Bone marrow (tissue), 2 donors: Measurements from ENCODE around the gene ADGRL3.
A peak's percentile ranks its signal among the peaks of the same experiment; 100 is the strongest.
"Not testable (repeated sequence)": the region's sequence is repeated elsewhere in the genome, so short reads cannot be mapped to it uniquely, and the experiment has no call there.

Experiments used
- DNase-seq, 2 donors: peaks; one replicate each; lab custom pipeline; 2025; lab: John Stamatoyannopoulos, UW

Gene ADGRL3

DNA sequence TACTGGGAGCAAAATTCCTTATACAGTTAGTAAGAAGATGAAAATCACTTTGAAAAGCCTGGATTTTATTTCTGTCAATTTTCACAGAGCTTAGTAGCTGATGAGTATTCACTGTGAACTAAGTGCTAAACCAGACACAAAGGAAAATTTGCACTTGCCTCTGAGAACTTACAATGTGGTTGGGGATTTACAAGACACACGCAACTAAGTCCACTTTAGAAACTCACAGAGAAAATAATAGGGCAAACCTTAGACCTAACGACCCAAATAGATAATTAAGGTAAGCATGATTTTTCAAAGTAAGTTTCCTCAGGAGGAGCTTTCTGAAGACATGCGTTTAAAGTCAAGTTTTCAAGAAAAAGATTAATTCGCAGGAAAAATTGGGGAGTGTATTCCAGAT is 708.9 kb downstream of the ADGRL3 start:
- DNase-seq = no peak

DNA sequence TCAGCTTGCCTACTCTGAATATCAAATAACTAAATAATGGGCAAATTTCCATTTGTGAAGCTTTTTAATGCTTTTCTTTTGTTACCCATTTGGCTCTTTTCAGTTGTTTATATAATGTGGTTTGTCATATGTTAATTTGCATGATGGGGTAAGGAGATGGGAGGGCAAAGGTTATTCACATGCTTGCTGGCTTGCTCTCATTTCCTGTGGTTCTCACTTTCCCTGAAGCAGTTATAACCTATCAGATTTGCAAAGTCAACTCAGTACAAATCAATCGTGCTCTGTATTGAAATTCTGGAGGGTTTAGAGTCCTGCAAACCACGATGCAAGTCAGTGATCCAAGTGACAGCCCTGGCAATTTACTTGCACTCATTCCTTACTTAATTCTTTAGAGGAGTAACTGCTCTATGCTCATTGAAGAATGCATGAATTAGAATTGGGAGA is 711.2 kb downstream of the ADGRL3 start:
- DNase-seq = no peak

DNA sequence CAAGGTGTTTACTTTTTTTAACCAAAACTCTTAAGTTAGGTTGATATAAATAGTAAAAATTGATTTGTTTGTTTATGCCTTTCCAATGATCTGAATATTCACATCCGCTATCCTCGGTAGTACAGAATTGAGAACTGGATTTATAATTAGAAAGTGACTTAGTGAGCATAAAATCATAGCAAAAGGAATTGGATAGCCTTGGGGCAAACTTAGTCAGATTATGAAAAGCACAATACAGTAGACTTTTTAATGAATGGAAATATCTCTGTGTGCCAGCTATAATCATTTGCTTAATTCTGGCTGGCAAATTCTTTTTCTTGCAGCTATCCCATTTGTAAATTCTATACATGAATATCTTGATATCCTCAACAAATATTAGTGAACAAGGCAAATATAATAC is 713.5 kb downstream of the ADGRL3 start:
- no peak for DNase-seq

DNA sequence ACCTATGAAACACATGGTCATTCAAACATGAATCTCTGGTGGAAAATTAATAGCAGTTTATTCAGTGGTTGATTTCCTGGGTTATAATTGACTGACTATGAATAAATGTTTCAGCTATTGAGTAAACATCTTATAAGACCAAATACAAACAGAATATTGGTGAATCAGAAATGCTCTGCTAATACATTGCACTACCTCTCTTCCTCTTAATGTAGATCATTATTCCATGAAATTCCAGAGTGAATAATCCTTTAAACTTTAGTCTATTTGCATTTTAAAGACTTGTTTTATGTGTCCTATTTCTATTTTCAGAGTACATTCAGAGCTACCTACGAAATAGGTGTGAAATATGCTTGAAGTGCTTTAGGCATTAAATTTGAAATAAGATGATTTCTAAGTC is 715.4 kb downstream of the ADGRL3 start:
- no peak for DNase-seq

DNA sequence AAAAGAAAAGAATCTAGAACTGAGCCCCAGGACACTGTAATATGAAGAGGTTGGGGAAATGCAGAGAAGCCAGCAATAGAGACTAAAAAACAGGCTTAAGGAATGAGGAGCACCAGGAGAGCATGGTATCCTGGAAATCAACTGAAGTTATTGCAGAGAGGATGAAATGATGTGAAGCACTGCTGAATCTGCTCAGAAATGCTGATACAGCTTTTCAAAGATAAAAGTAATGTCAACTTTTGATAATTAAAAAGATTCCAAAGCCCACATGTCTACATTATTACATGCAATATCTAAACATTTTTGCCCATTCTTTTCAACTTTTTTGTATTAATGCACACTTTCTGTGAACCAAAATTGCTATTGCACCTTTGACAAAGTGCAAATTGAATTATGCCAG is 718.4 kb downstream of the ADGRL3 start:
- DNase-seq = no peak

DNA sequence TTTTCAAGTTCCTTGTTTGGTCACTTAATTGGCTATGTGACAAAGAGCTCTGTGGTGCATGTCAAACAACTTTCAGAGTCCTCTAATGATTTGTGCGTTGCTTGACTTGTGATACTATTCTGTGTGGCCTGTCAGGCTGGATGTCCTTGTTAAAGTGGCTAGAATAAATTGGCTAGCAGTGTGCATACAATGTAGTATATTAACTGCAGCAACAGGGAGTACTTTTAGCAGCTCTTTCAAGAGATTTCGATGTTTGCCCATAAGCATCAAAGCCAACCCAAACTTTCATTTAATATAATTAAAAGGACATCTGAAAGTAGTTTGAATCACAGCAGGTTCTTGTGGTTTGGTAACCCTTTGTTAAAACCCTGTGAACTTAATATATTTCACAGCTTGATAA is 718.9 kb downstream of the ADGRL3 start:
- DNase-seq = no peak

DNA sequence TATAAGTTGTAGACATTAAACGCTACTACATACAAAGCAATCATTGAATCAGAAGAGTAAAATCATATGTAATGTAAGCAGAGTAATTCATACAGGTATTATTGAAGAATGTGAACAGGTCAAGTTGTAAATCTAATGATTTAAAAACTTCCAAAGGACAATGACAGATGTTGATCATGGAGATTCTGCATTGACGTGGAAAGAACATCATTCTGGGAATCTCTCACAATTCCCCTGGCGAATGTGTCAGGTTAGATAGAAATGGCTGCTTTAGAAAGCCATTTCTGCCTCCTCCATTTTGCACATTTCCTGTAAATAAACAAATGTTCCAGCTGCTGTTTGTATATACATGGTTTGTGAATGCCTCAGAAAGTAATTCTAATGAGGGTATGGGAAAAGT is 719.4 kb downstream of the ADGRL3 start:
- DNase-seq = no peak

DNA sequence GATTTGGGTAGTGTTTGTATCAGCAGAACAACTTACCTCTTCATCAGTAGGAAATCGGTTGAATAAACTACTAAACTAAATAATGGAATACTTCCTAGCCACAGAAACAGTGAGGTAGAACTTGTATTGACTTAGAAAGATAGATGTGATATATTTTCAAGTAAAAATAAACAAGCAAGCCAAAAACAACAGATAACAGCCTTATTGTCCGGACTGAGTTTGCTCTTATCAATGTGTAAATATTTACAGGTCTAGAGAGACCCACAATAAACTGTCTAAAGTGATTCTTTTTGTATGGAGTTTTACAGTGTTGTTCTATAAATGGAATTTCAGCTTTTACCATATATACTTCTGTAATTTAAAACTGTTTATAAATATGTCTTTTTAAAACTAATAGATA is 721.8 kb downstream of the ADGRL3 start:
- DNase-seq = no peak

DNA sequence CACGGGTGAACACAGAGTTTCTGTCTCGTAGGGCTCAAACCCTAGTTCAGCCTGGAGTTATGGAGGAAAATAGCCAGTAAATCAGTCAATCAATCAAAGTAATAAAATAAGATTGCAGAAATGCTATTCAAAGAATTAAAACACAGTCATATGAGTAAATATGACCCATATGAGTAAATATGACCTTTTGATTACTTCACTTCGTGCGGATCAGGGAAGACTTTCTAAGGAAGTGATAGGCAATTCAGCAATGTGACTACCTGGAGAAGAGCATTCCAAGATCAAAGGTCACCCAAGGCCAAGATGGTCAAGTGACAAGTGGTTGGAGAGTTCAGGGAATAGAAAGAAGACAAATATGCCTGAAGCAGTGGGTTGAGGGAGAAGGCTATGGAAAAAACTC is 722.6 kb downstream of the ADGRL3 start:
- DNase-seq = no peak

DNA sequence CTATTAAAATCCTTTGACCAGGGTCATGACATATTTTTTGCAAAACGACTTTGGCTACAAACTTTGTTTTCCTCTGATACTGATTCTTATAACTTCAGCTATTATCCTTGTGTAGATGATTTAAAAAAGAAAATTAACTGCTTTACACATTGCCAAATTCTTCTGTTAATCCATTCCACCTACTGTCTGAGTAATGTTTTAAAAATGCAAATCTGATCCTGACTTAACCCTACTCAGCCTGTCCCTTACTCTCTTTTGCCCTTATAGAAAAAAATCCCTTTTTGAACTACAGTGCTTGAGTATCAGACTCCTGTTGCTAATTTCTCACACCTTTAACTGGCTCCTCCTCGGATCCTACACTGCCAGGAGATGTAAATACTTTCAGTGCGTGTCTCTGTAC is 723.1 kb downstream of the ADGRL3 start:
- DNase-seq = no peak

DNA sequence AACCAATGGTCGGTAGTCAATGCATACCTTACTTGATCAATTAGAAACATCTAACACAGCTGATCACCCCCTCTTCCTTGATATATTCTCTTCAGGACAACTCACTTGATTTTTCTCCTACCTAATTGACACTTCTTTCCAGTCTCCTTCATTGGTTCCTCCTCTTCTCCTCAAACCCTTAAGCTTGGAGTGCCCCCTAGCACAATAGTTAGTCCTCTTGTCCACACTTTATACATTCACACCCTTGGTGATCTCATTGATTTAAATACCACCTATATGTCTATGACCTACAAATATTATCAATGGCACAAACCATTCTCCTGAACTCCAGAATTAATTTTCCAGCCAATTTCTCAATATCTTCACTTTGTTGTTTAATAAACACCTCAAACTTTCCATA is 724.0 kb downstream of the ADGRL3 start:
- DNase-seq = peak in 1 of 2 donors; percentile 22

DNA sequence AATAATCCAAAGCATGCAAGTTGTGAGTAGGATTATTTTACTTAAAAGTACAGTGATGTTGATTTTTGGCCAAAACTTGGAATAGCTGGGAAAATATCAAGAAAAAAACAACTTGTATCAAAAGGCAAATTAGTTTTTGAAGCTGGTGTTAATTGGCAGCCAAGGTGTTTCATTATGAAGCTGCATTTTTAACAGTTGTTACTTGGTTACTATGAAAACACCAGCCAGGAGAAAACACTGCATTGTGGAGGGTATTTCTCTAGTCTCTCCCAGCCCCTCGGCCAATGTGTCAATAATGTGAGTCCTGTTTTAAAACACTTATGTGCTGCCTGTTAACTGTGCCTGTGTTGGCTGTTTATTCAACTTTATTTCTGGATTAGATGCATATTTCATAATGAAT is 733.4 kb downstream of the ADGRL3 start:
- DNase-seq = no peak

DNA sequence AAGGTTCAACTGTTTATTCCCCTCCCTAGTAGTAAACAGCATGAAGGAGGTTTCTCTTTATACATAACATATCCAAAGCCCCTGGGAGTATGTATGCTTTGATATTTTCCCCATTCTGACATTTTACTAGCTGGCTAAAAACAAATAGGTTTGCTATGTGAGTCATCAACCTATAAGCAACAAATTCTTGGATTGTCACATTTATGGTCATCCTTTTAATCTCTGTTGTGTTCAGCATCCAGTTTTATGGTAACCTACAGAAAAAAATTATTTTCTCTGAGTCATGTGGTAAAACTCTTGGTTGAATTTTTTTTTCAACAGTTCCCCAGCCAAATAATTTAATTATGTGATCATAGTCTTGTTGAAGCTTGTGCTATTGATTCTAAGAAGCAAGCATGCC is 734.1 kb downstream of the ADGRL3 start:
- DNase-seq = no peak

DNA sequence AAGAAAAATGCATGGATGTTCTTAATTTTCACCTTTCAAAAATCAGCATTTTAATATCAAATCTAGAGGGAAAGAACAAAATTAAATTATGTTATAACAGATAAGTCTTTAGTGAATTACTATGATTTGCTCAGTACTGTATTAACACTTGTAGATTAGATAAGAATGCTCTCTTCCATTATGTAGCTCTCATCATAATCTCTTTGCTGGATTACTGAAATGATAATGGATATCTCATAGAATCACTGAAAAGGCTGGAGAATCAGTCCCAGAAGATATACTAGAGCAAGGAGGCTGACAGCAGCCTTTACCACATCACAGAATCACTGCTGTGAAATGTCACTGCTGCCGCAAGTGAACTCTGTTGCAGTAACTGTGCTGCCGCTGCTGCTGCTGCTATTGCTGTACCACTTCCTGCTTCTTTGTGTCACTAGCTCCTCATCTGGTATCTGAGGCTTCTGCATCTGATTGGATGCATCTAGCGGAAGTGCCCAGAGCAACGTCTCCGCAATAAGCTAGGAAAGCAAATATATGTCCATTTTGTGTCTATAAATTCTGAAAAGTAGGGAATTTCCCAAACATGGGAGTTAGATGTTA is 738.2 kb downstream of the ADGRL3 start:
- DNase-seq = no peak

DNA sequence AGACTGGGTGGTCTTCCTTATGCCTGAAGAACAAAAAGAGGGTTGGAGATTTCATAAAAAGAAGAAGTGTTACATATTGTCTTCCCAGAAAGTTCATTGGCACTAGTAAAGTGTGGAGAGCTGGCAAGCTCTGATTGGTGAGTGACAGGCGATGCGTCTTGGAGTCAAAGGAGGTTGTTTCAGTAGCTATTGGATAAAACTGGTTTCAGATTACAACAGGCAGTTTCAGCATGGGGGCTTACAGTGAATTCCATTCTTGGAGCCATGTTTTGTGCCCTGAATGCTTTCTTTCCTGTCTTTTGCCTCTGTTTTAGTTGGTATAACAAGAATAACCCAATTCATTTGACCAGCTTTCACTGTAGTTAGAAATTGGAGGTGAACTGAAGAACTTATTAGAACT is 750.5 kb downstream of the ADGRL3 start:
- DNase-seq = no peak

DNA sequence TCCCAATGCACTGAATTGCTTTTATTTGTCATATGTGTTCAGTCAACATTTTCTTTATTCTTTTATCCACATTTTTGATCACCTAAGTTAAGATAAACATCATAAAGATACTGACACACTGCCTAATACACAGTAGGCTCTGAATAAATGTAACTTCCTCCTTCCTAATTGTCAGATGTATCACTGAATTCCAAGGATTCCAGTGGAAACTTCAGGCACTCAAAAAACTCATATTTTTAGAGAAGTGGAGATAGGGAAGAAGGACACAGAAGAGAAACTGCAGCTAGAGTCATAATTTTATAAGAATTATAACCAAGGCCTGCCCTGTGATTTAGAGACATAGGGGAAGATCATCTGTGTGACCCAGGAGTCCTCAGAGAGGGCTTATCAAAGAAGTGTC is 753.3 kb downstream of the ADGRL3 start:
- DNase-seq = no peak

DNA sequence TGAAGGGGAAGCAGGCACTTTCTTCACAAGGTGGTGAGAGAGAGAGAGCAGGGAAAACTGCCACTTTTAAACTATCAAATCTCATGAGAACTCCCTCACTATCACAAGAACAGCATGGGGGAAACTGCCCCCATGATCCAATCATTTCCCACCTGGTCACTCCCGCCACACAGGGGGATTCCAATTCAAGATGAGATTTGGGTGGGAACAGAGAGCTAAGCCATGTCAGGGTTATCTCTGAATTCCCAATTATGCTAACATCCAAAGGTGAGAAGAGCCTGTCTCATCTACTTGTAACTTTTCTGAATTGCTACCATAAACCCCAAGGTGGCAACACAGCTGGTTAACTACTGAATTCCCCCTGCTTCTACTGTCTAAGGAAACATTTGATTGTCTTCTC is 758.5 kb downstream of the ADGRL3 start:
- DNase-seq = no peak

DNA sequence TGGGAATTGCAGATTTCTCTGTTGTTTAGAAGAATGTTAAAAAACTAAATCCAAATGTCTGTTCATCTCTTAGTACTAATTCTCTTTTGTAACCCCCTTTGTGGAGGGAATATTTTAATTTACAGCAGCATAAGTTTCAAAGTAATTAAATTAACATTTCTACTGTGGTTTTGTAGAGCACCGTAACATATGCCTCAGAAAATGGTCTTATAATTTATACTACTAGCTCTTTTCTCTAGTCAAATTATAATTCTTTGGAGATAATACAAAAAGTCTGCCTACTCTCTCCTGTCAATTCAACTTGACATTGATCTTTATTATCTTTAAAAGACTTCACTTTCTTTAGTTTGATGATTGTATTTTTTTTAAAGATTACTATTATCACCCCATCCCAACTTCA is 759.0 kb downstream of the ADGRL3 start:
- no peak for DNase-seq

DNA sequence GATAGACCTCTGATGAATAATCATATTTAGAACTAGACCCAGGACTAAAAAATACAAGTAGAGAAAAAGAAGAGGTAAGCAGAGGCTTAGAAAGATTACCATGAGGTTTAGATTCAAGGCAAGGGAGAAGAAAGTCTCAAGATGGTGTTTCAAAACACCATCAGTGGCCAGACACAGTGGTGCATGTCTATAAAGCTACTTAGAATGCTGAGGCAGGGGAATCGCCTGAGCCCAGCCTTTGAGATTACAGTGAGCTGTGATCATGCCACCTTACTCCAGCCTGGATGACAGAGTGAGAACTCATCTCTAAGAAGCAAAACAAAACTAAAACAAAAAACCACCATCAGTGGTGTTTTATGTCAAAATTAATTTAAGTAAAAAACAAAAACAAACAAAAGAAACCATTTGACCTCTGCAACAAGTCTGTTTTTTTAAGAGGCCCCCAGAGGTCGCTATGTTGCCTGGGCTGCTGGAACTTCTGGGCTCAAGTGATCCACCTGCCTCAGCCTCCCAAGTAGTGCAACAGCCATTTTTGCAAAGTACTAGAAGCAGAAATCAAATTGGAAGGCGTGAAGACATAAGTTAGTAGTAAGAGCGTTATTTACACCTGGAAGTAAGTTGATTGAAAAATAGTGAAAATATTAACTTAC is 784.3 kb downstream of the ADGRL3 start:
- no peak for DNase-seq

DNA sequence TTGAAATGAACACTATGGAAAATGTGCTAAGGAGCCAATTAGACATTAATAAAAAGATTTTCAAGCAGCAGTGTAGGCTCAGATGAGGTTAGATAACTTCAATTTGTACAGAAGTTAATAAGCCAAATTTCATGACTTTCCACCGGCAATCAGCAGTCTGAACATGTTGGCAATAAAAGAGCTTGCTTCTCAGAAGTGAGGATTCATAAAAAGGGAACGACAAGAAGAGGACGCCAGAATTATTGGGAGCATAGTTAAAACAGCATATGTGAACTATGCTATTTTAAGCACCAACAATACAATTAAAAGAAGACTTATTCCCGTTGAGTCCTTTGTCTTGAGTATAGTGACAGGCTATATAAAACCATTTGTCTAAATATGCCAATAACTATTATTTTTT is 785.3 kb downstream of the ADGRL3 start:
- DNase-seq = no peak

DNA sequence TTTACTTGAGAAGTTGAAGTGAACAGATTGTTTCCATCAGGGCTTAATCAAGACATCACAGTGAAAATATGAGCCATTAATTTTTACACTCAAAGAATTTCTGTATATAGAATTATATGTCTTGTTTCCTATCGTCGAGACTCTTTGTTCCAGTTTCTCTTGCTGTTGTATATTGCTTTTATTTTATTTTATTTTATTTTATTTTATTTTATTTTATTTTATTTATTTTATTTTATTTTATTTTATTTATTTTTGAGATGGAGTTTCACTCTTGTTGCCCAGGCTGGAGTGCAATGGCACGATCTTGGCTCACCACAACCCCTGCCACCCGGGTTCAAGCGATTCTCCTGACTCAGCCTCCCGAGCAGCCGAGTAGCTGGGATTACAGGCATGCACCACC is 786.8 kb downstream of the ADGRL3 start:
- DNase-seq = not testable (repeated sequence)

DNA sequence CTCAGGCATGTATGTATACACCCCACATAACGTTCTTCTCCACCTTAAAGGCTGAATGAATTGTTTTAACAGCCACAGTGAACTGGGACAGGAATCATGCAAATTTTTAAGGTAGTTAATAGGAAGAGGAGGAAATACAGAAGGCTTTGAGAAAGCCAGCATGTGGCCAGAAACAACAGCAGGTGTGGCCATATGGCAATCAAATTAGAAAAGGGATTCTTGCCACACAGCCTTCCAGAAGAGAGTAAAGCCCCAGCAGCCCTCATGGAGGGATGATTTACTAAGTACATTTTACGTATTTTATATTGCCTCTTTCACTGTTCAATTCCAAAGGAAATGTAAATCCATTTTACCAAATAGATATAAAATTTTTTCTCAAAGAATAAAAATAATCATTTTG is 792.2 kb downstream of the ADGRL3 start:
- no peak for DNase-seq

DNA sequence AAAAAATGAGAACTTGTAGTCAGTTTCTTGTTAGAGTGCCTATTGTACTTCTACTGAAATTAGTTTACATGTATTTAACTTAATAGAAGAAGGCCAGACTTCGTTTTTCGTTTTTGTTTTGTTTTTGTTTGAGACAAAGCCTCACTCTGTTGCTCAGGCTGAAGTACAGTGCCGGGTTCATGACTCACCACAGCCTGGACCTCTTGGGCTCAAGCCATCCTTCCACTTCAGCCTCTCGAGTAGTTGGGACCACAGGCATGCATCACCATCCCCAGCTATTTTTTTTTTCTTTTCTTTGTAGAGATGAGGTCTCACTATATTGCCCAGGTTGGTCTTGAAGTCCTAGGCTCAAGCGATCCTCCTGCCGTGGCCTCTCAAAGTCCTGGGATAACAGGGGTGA is 793.9 kb downstream of the ADGRL3 start:
- no peak for DNase-seq

DNA sequence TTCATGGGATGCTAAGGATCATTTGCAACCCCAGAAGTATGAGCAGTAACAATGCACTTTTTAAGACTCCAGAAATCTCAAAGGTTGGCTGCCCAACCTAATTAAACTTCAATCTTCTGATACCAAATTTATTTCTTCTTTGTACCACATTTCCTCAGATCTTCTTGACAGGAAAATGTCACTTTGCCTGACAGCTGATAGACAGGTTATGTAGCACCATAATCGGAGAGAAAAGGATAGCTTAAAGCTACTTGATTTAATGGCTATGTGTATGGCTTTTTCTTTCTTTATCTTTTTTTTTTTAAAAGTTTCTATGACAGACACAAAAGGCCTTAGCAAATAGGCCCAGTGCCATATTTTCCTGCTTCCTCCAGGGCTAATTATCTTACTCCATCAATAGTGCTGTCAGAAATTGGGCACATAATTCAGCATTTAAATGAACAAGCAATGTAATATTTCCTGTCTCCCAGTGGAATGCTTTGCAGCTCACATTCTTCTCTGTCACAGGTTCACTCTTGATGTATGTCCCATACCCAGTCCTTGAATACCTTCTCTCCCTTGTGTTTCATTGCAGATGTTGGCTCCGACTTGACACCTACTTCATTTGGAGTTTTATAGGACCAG is 795.7 kb downstream of the ADGRL3 start:
- DNase-seq = no peak
